K562 (cell line): ENCODE measurements around the gene DEF6. TPM values are rescaled to one million over a fixed set of nuclear protein-coding genes. Genes with fewer than 3 reads are reported as not detected.

Experiments
- ARID3A ChIP-seq: IDR thresholded peaks from 2 replicates; pipeline ENCODE4 v1.6.1; 2012; ENCODE audit warnings: low read depth, low read length, improper control_type of control experiment, borderline replicate concordance
- CAMTA2 ChIP-seq: fragments of 250-450 bp; sonication (Bioruptor Pico); conservative IDR thresholded peaks from 2 replicates; pipeline ENCODE4 v1.5.1; 2022
- CBX5 ChIP-seq: IDR thresholded peaks from 2 replicates; pipeline ENCODE4 v1.6.1; 2014; ENCODE audit warnings: low read depth, borderline replicate concordance
- EP400 ChIP-seq: fragments of 450-650 bp; IDR thresholded peaks from 2 replicates; pipeline ENCODE4 v1.6.1; 2017; ENCODE audit warnings: antibody characterized with exemption, mild to moderate bottlenecking, moderate library complexity
- HNRNPL ChIP-seq: fragments of 200-400 bp; formaldehyde crosslinking; IDR thresholded peaks from 2 replicates; pipeline ENCODE4 v1.6.1; 2017; ENCODE audit warnings: low read depth, mild to moderate bottlenecking, low read length
- KAT2B ChIP-seq: IDR thresholded peaks from one replicate; pipeline ENCODE4 v1.6.1; 2012; ENCODE audit warnings: low read depth, mild to moderate bottlenecking, control low read depth, inconsistent platforms, low read length, moderate library complexity
- MAFF ChIP-seq: IDR thresholded peaks from 2 replicates; pipeline ENCODE4 v1.6.1; 2012; ENCODE audit warnings: low read length, improper control_type of control experiment
- MXI1 ChIP-seq: IDR thresholded peaks from 2 replicates; pipeline ENCODE4 v1.6.1; 2011; ENCODE audit warnings: low read depth, mild to moderate bottlenecking, improper control_type of control experiment, low read length
- POLR3A ChIP-seq: IDR thresholded peaks from 2 replicates; pipeline ENCODE4 v1.6.1; 2011; ENCODE audit warnings: borderline replicate concordance, mild to moderate bottlenecking, moderate library complexity; ENCODE audit not compliant: insufficient read length, insufficient read depth; ENCODE audit errors: extremely low read depth
- RBM14 ChIP-seq: fragments of 200-400 bp; formaldehyde crosslinking; IDR thresholded peaks from 2 replicates; pipeline ENCODE4 v1.6.1; 2018; ENCODE audit warnings: low read depth, mild to moderate bottlenecking, low read length, moderate library complexity, borderline replicate concordance; ENCODE audit not compliant: insufficient read depth
- RBM34 ChIP-seq: fragments of 200-400 bp; formaldehyde crosslinking; IDR thresholded peaks from 2 replicates; pipeline ENCODE4 v1.6.1; 2018; ENCODE audit warnings: low read length, borderline replicate concordance; ENCODE audit not compliant: insufficient read depth
- SMAD4 ChIP-seq: fragments of 250-450 bp; sonication (Bioruptor Pico); conservative IDR thresholded peaks from 2 replicates; pipeline ENCODE4 v1.8.0; 2021; ENCODE audit warnings: inconsistent platforms, mild to moderate bottlenecking, moderate library complexity
- ZNF184 ChIP-seq: sonication (generic); formaldehyde crosslinking; IDR thresholded peaks from 2 replicates; pipeline ENCODE4 v1.5.0; 2020; ENCODE audit warnings: missing genetic modification reagents
- ZNF224 ChIP-seq: sonication (generic); formaldehyde crosslinking; IDR thresholded peaks from 2 replicates; pipeline ENCODE4 v1.8.0; 2022; ENCODE audit warnings: mild to moderate bottlenecking, missing genetic modification reagents
- ZNF764 ChIP-seq: fragments of 250-450 bp; sonication (Bioruptor Pico); IDR thresholded peaks from 2 replicates; pipeline ENCODE4 v1.4.0; 2020; ENCODE audit warnings: low read depth, mild to moderate bottlenecking, moderate library complexity
- polyA plus RNA-seq, 8 experiments: library from polyadenylated mRNA; depleted of rRNA in 4 of 8; stranded (reverse) in 5 of 8; unstranded in 3 of 8; fragments of >200 nt; fragmentation: Nextera tagmentation in 2 of 8; fragmentation: Illumina TruSeq in 1 of 8; extraction: Ambion mirVana in 2 of 8; extraction: Trizol in 1 of 8; gene quantifications; 2 replicates each; pipeline versions ENCODE4 v1.2.1 to v1.2.3, GENCODE V29; 2011 to 2014; ENCODE audit warnings: inconsistent platforms in 1 of 8, missing spikeins in 1 of 8
- total RNA-seq, 7 experiments: library from RNA; depleted of rRNA in 6 of 7; stranded (reverse); fragments of >200 nt in 6 of 7; fragmentation: Illumina TruSeq in 2 of 7; extraction: Trizol in 2 of 7; gene quantifications; 2 replicates each; pipeline versions ENCODE4 v1.2.1 to v1.2.3, GENCODE V29; 2011 to 2021; ENCODE audit warnings: low replicate concordance in 1 of 7
- TF ChIP-seq, protein P1 (sequence below), 3 experiments: IDR thresholded peaks in 2 of 3; conservative IDR thresholded peaks in 1 of 3; 2 replicates each; pipeline ENCODE4 v1.5.1; 2011 to 2012; ENCODE audit warnings: low read length in 3 of 3, mild to moderate bottlenecking in 3 of 3, control low read depth in 2 of 3, improper control_type of control experiment in 1 of 3, inconsistent platforms in 1 of 3, low read depth in 1 of 3, mixed read lengths in 1 of 3, moderate library complexity in 1 of 3; ENCODE audit not compliant: insufficient read depth in 2 of 3
- TF ChIP-seq, protein P2 (sequence below): fragments of 450-650 bp; IDR thresholded peaks from 2 replicates; pipeline ENCODE4 v1.7.1; 2018; ENCODE audit warnings: mild to moderate bottlenecking, low read depth; ENCODE audit not compliant: partially characterized antibody
- TF ChIP-seq, protein P3 (sequence below): fragments of 150-350 bp; conservative IDR thresholded peaks from 2 replicates; pipeline ENCODE4 v1.6.1; 2014; ENCODE audit warnings: low read length

The DEF6 gene
- total and polyA plus RNA-seq, 9 of the 15 experiments (the other 6 are each of a cell fraction or from before 2014, with no cell fraction given), result 1.3 to 44.6 (median 22.7) TPM

GRCh38 chr6:35248300-35248699 is 49.3 kb upstream of the DEF6 start (continued):
- TF ChIP-seq, protein P1, sequence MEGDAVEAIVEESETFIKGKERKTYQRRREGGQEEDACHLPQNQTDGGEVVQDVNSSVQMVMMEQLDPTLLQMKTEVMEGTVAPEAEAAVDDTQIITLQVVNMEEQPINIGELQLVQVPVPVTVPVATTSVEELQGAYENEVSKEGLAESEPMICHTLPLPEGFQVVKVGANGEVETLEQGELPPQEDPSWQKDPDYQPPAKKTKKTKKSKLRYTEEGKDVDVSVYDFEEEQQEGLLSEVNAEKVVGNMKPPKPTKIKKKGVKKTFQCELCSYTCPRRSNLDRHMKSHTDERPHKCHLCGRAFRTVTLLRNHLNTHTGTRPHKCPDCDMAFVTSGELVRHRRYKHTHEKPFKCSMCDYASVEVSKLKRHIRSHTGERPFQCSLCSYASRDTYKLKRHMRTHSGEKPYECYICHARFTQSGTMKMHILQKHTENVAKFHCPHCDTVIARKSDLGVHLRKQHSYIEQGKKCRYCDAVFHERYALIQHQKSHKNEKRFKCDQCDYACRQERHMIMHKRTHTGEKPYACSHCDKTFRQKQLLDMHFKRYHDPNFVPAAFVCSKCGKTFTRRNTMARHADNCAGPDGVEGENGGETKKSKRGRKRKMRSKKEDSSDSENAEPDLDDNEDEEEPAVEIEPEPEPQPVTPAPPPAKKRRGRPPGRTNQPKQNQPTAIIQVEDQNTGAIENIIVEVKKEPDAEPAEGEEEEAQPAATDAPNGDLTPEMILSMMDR (IDR thresholded peaks at IDR 0.05 in 2 of 3, conservative IDR thresholded peaks at IDR 0.05 in 1 of 3; ENCODE audit: insufficient read depth in 2 of 3, low read depth in 1 of 3, low read length in 3 of 3), result no peak
- TF ChIP-seq EP400 (no peak), ZNF184 (CRISPR knock-in tag) (no peak), RBM14 (no peak), ZNF764 (no peak), CAMTA2 (no peak), HNRNPL (no peak), ARID3A (no peak), RBM34 (no peak), SMAD4 (CRISPR knock-in tag) (0 out of 2 replicates have a peak, but pooled peaks have one; percentile 7), MXI1 (no peak), MAFF (peak; percentile 83), KAT2B (no peak), ZNF224 (no peak), POLR3A (no peak), CBX5 (no peak)
- TF ChIP-seq, protein P2, sequence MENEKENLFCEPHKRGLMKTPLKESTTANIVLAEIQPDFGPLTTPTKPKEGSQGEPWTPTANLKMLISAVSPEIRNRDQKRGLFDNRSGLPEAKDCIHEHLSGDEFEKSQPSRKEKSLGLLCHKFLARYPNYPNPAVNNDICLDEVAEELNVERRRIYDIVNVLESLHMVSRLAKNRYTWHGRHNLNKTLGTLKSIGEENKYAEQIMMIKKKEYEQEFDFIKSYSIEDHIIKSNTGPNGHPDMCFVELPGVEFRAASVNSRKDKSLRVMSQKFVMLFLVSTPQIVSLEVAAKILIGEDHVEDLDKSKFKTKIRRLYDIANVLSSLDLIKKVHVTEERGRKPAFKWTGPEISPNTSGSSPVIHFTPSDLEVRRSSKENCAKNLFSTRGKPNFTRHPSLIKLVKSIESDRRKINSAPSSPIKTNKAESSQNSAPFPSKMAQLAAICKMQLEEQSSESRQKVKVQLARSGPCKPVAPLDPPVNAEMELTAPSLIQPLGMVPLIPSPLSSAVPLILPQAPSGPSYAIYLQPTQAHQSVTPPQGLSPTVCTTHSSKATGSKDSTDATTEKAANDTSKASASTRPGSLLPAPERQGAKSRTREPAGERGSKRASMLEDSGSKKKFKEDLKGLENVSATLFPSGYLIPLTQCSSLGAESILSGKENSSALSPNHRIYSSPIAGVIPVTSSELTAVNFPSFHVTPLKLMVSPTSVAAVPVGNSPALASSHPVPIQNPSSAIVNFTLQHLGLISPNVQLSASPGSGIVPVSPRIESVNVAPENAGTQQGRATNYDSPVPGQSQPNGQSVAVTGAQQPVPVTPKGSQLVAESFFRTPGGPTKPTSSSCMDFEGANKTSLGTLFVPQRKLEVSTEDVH, result no peak
- TF ChIP-seq, protein P3, sequence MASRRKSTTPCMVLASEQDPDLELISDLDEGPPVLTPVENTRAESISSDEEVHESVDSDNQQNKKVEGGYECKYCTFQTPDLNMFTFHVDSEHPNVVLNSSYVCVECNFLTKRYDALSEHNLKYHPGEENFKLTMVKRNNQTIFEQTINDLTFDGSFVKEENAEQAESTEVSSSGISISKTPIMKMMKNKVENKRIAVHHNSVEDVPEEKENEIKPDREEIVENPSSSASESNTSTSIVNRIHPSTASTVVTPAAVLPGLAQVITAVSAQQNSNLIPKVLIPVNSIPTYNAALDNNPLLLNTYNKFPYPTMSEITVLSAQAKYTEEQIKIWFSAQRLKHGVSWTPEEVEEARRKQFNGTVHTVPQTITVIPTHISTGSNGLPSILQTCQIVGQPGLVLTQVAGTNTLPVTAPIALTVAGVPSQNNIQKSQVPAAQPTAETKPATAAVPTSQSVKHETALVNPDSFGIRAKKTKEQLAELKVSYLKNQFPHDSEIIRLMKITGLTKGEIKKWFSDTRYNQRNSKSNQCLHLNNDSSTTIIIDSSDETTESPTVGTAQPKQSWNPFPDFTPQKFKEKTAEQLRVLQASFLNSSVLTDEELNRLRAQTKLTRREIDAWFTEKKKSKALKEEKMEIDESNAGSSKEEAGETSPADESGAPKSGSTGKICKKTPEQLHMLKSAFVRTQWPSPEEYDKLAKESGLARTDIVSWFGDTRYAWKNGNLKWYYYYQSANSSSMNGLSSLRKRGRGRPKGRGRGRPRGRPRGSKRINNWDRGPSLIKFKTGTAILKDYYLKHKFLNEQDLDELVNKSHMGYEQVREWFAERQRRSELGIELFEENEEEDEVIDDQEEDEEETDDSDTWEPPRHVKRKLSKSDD, result no peak
